PC-3 (cell line): ENCODE data around the gene ZDHHC22. TPM values are rescaled to one million over a fixed set of nuclear protein-coding genes. Genes with fewer than 3 reads are reported as not detected.

ENCODE experiments used
- ATAC-seq: fragments of 200-7000 bp; cut with Tn5 transposase; 2 replicates; pipeline ENCODE4 v1.9.1; 2020; ENCODE audit warnings: mild to moderate bottlenecking, moderate library complexity
- BruUV-seq: library from RNA; stranded (reverse); fragments of 400-500 nt; replicated peaks from 2 replicates; lab custom pipeline; 2021; lab: Mats Ljungman, UMichigan
- CTCF ChIA-PET: fragments of 300-600 bp; sonication (Branson Sonifier 250); formaldehyde crosslinking; loops from one replicate; lab custom pipeline; 2022; ENCODE audit warnings: antibody characterized with exemption; lab: Charles Lee
- POLR2A ChIA-PET: fragments of 300-600 bp; sonication (Branson Sonifier 250); formaldehyde crosslinking; loops from one replicate; lab custom pipeline; 2022; ENCODE audit warnings: antibody characterized with exemption; ENCODE audit not compliant: unreplicated experiment; lab: Charles Lee
- DNase-seq: peaks from one replicate; pipeline ENCODE4 v3.0.0-alpha.2; 2015
- H2AFZ ChIP-seq: fragments of 300-600 bp; sonication (generic); 2 replicates; pipeline ENCODE4 v1.6.0; 2016; ENCODE audit warnings: antibody characterized with exemption, low read length
- H3F3A ChIP-seq: fragments of 300-600 bp; sonication (generic); one replicate; pipeline ENCODE4 v1.6.0; 2017; ENCODE audit warnings: antibody characterized with exemption, low read length, control low read depth, mild to moderate bottlenecking; ENCODE audit not compliant: unreplicated experiment
- H3K27ac ChIP-seq: fragments of 300-600 bp; sonication (generic); 2 replicates; pipeline ENCODE4 v1.5.1; 2016; ENCODE audit warnings: mild to moderate bottlenecking, low read length
- H3K27me3 ChIP-seq: fragments of 300-600 bp; sonication (generic); 2 replicates; pipeline ENCODE4 v1.6.1; 2016; ENCODE audit warnings: low read length, mixed read lengths
- H3K36me3 ChIP-seq: fragments of 300-600 bp; sonication (generic); 2 replicates; pipeline ENCODE4 v1.6.1; 2016; ENCODE audit warnings: low read depth, mixed run types, low read length, mixed read lengths
- H3K4me1 ChIP-seq: fragments of 300-600 bp; sonication (generic); 2 replicates; pipeline ENCODE4 v1.5.1; 2016; ENCODE audit warnings: low read length; ENCODE audit not compliant: insufficient read depth
- H3K4me2 ChIP-seq: fragments of 300-600 bp; sonication (generic); 2 replicates; pipeline ENCODE4 v1.6.0; 2016; ENCODE audit warnings: low read length
- H3K4me3 ChIP-seq: fragments of 300-600 bp; sonication (generic); 2 replicates; pipeline ENCODE4 v1.5.1; 2016; ENCODE audit warnings: mild to moderate bottlenecking, low read length, mixed read lengths
- H3K79me2 ChIP-seq: fragments of 300-600 bp; sonication (generic); 2 replicates; pipeline ENCODE4 v1.6.1; 2017; ENCODE audit warnings: low read length, mixed read lengths
- H3K9ac ChIP-seq: fragments of 300-600 bp; sonication (generic); 2 replicates; pipeline ENCODE4 v1.6.0; 2016; ENCODE audit warnings: mild to moderate bottlenecking, low read length
- H3K9me2 ChIP-seq: fragments of 300-600 bp; sonication (generic); replicated peaks from 2 replicates; pipeline ENCODE4 v1.6.1; 2016; ENCODE audit warnings: mixed run types, low read length, mixed read lengths
- H3K9me3 ChIP-seq: fragments of 300-600 bp; sonication (generic); 2 replicates; pipeline ENCODE4 v1.6.1; 2016; ENCODE audit warnings: low read length, mixed read lengths
- H4K20me1 ChIP-seq: fragments of 300-600 bp; sonication (generic); 2 replicates; pipeline ENCODE4 v1.6.1; 2016; ENCODE audit warnings: low read length, mixed read lengths
- EZH2 ChIP-seq: fragments of 300-600 bp; sonication (generic); IDR thresholded peaks from one replicate; pipeline ENCODE4 v1.6.1; 2017; ENCODE audit warnings: antibody characterized with exemption, mild to moderate bottlenecking, low read length; ENCODE audit not compliant: unreplicated experiment
- EZH2phosphoT487 ChIP-seq: fragments of 300-600 bp; sonication (generic); IDR thresholded peaks from 2 replicates; pipeline ENCODE4 v1.6.1; 2018; ENCODE audit warnings: mild to moderate bottlenecking, antibody characterized with exemption, low read length, borderline replicate concordance
- intact Hi-C: fragments of 100-400 bp; cut with micrococcal nuclease; formaldehyde crosslinking; loops from 2 replicates; pipeline ENCODE4 v1.9.0; 2023
- total RNA-seq: library from RNA; depleted of rRNA; stranded (reverse); fragments of >200 nt; gene quantifications from 2 replicates; pipeline ENCODE4 v1.2.3, GENCODE V29; 2014
- TF ChIP-seq, protein P1 (sequence below): fragments of 300-600 bp; sonication (generic); conservative IDR thresholded peaks from 2 replicates; pipeline ENCODE4 v1.5.1; 2017; ENCODE audit warnings: antibody characterized with exemption, low read depth, mild to moderate bottlenecking, low read length

Gene ZDHHC22
- total RNA-seq, 1 experiment from 2014 or later = 0.15 TPM

DNA sequence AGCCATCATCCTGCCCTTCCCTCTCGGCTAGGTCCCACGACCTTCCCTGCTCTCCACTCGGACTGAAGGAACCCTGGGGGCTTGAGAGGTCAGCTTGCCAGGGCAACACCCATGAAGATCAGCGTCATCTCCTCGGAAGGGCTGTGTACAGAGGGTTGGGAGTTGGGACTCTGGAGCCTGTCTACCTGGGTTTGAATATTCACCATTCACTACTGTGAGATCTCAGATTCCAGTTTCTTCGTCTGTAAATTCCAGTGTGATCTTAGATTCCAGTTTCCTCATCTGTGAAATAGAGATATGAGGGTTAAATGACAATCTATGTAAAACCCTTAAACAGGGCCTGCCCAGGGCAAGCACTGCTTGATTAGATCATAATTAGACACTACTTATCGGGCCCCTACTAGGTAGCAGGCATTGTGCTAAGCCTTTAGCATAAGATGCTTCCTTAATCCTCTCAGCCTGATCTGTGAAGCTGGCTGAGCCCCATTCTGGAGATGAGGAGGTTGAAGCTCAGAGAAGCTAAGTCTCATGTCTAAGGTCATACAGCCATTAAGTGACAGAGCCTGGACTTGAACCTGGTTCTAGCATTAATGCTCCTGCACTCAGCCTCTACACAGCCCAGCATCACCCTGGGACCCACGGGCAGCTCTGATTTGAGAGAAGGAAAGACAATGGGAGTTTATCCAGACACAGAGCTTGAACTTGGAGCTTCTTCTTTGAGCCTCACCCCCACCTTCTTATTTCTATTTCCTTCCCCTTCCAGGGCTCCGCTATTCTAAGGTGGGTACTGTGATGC is 612 bp upstream of the ZDHHC22 start:
- H3K9me3 ChIP-seq = no peaks in the 10 kb centered on the region
- H3K4me2 ChIP-seq = peak overlapping the region; percentile 95
- H3K36me3 ChIP-seq = no peaks in the 10 kb centered on the region
- no peak overlapping the region for H3K27ac ChIP-seq
- ATAC-seq (no peak), DNase-seq (no peak)
- no peaks in the 10 kb centered on the region for H3K9me2 ChIP-seq
- no peak overlapping the region for H2AFZ ChIP-seq
- CTCF ChIA-PET = interaction anchor here (0.7 kb wide), 1 partner anchor 499 kb away, joined by 4 read pairs; no protein-coding TSS in a partner anchor
- H3K9ac ChIP-seq = no peak overlapping the region
- no TSS peak for BruUV-seq
- H3F3A ChIP-seq = no peaks in the 10 kb centered on the region
- H3K79me2 ChIP-seq = no peaks in the 10 kb centered on the region
- POLR2A ChIA-PET = interaction anchor here (0.5 kb wide), 1 partner anchor 37 kb away, joined by 3 read pairs; no protein-coding TSS in a partner anchor
- TF ChIP-seq, protein P1, sequence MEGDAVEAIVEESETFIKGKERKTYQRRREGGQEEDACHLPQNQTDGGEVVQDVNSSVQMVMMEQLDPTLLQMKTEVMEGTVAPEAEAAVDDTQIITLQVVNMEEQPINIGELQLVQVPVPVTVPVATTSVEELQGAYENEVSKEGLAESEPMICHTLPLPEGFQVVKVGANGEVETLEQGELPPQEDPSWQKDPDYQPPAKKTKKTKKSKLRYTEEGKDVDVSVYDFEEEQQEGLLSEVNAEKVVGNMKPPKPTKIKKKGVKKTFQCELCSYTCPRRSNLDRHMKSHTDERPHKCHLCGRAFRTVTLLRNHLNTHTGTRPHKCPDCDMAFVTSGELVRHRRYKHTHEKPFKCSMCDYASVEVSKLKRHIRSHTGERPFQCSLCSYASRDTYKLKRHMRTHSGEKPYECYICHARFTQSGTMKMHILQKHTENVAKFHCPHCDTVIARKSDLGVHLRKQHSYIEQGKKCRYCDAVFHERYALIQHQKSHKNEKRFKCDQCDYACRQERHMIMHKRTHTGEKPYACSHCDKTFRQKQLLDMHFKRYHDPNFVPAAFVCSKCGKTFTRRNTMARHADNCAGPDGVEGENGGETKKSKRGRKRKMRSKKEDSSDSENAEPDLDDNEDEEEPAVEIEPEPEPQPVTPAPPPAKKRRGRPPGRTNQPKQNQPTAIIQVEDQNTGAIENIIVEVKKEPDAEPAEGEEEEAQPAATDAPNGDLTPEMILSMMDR = no peak
- TF ChIP-seq EZH2 = no peak
- no peak for TF ChIP-seq EZH2phosphoT487
- H3K4me3 ChIP-seq = peak overlapping the region; percentile 74; the same call in 1 of the 2 replicates
- H3K4me1 ChIP-seq = peaks cover 13% of the 10 kb centered on the region
- no peaks in the 10 kb centered on the region for H4K20me1 ChIP-seq
- intact Hi-C loops = no loop called here
- H3K27me3 ChIP-seq = peaks cover 84% of the 10 kb centered on the region

- Histone ChIP-seq H3K9me3 (no peaks in the 10 kb centered on the region), H3K79me2 (no peaks in the 10 kb centered on the region), H3K27ac (no peak overlapping the region), H3K4me1 (peaks cover 13% of the 10 kb centered on the region), H2AFZ (peak overlapping the region; percentile 87), H3K27me3 (peaks cover 78% of the 10 kb centered on the region), H3K9me2 (no peaks in the 10 kb centered on the region), H3K36me3 (no peaks in the 10 kb centered on the region), H3K4me2 (peak overlapping the region; percentile 95), H3F3A (no peaks in the 10 kb centered on the region), H3K4me3 (peak overlapping the region; percentile 74), H4K20me1 (no peaks in the 10 kb centered on the region), H3K9ac (no peak overlapping the region)
- no peak; the same call in 1 of the 2 replicates for ATAC-seq
- POLR2A ChIA-PET = no interaction called here
- no peak for DNase-seq
- intact Hi-C loops = no loop called here
- no TSS peak for BruUV-seq
- TF ChIP-seq, protein P1 = no peak
- peak; percentile 88 for TF ChIP-seq EZH2
- CTCF ChIA-PET = no interaction called here
These were observed 1.0 kb downstream of the ZDHHC22 start for GRCh38 chr14:77140359-77141213.
